ENCODE results near the gene PPP2R5E. TPM values are rescaled to one million over a fixed set of nuclear protein-coding genes. Genes with fewer than 3 reads are reported as not detected.

Gene PPP2R5E
- total RNA-seq, 3 donors from 2014 or later = 23.0 to 29.9 (median 23.6) TPM

DNA sequence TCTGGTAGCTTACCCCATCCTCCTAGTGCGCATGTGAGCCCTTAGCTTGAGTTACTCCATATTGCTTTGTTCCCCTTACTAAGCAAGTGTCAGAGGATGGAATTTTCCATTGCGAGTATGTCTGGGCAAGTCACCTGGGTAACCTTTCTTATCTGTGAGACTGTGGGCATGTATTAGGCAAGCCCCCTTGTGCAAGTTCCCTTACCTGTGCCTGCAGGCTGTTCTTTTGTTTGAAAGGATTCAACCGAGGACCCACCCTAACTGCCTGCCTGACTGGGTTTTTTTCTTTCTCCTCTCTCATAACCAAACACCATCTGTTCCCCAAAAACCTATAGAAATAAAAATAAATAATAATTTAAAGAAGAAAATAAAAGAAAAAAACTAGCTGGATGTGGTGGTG is 22.3 kb upstream of the PPP2R5E start:
- Histone ChIP-seq H3K4me3 (no peak overlapping the region), H3K9me3 (no peaks in the 10 kb centered on the region), H3K27ac (no peak overlapping the region), H3K36me3 (no peaks in the 10 kb centered on the region), H3K4me1 (no peaks in the 10 kb centered on the region), H3K27me3 (no peaks in the 10 kb centered on the region)
- intact Hi-C loops (cut with DNase I; ENCODE audit: low total_unique reads) = no loop called here
- DNase-seq (ENCODE audit: low spot score in 2 of 2) = no peak
- TF ChIP-seq POLR2A (IDR thresholded peaks at IDR 0.05) (no peak), POLR2AphosphoS5 (IDR thresholded peaks at IDR 0.05) (no peak), CTCF (IDR thresholded peaks at IDR 0.05) (no peak)

DNA sequence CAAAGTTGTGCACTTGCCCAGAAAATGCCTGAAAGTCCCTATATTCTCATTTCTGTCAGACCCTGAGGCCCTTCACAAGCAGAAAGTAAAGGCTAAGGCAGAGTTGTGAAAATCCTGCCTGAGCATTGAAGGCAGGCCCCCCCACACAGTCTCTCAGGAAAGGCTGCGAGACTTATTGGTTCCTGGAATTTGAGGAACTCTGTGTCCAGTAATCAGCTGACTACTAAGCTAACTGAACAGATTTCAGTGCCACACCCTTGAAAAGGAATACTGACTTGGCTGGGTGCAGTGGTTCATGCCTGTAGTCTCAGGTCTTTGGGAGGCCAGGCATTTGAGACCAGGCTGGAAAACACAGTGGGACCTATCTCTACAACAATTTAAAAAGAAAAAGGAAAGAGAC is 21.1 kb upstream of the PPP2R5E start:
- H3K9me3 ChIP-seq = no peaks in the 10 kb centered on the region
- no peak overlapping the region for H3K4me3 ChIP-seq
- DNase-seq (ENCODE audit: low spot score in 2 of 2) = no peak
- H3K27me3 ChIP-seq = no peaks in the 10 kb centered on the region
- H3K27ac ChIP-seq = no peak overlapping the region
- no peaks in the 10 kb centered on the region for H3K4me1 ChIP-seq
- H3K36me3 ChIP-seq = no peaks in the 10 kb centered on the region
- intact Hi-C loops (cut with DNase I; ENCODE audit: low total_unique reads) = no loop called here
- no peak for TF ChIP-seq POLR2A (IDR thresholded peaks at IDR 0.05)
- no peak for TF ChIP-seq POLR2AphosphoS5 (IDR thresholded peaks at IDR 0.05)
- TF ChIP-seq CTCF (IDR thresholded peaks at IDR 0.05) = no peak

DNA sequence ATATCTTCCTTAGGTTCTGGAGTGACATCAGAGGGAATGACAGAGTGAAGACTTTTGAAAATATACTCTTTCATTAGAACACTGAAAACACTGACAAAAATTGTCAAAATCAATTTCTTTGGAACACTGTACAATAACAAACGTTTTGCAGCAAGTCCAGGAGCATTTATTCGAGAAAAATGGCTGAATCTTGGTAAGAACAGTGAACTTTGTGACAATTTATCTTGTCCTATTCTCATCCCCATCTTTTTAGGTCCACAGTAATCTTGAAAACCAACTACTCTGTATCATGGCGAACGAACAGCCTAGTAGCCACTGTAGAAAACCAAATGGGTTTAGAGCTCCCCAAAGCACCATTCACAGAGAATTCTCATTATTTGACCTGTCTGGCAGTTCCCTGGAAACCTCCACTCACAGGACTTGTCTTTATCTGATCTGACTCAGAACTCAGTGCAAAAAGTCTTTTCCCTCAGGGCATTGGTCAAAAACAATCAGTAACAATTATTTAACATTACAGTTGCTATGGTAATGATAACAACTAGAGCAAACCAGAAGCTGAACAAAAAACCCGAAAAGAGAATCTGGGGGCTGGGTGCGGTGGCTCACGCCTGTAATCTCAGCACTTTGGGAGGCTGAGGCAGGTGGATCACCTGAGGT is 20.3 kb upstream of the PPP2R5E start:
- Histone ChIP-seq H3K36me3 (no peaks in the 10 kb centered on the region), H3K4me1 (no peaks in the 10 kb centered on the region), H3K4me3 (no peak overlapping the region), H3K9me3 (no peaks in the 10 kb centered on the region), H3K27ac (no peak overlapping the region), H3K27me3 (no peaks in the 10 kb centered on the region)
- DNase-seq (ENCODE audit: low spot score in 2 of 2) = no peak
- TF ChIP-seq CTCF (IDR thresholded peaks at IDR 0.05) = no peak
- no peak for TF ChIP-seq POLR2AphosphoS5 (IDR thresholded peaks at IDR 0.05)
- TF ChIP-seq POLR2A (IDR thresholded peaks at IDR 0.05) = no peak
- intact Hi-C loops (cut with DNase I; ENCODE audit: low total_unique reads) = no loop called here

GRCh38 chr14:63562405-63562804 is 19.2 kb upstream of the PPP2R5E start:
- no peaks in the 10 kb centered on the region for H3K9me3 ChIP-seq
- H3K27ac ChIP-seq = no peak overlapping the region
- TF ChIP-seq POLR2A (IDR thresholded peaks at IDR 0.05) (no peak), POLR2AphosphoS5 (IDR thresholded peaks at IDR 0.05) (no peak), CTCF (IDR thresholded peaks at IDR 0.05) (no peak)
- intact Hi-C loops (cut with DNase I; ENCODE audit: low total_unique reads) = no loop called here
- H3K4me3 ChIP-seq = no peak overlapping the region
- H3K27me3 ChIP-seq = no peaks in the 10 kb centered on the region
- no peaks in the 10 kb centered on the region for H3K36me3 ChIP-seq
- H3K4me1 ChIP-seq = no peaks in the 10 kb centered on the region
- no peak for DNase-seq (ENCODE audit: low spot score in 2 of 2)

GRCh38 chr14:63555572-63555971 is 12.4 kb upstream of the PPP2R5E start:
- H3K4me3 ChIP-seq = no peak overlapping the region
- H3K4me1 ChIP-seq = no peaks in the 10 kb centered on the region
- H3K27me3 ChIP-seq = no peaks in the 10 kb centered on the region
- no peaks in the 10 kb centered on the region for H3K36me3 ChIP-seq
- intact Hi-C loops (cut with DNase I; ENCODE audit: low total_unique reads) = no loop called here
- no peaks in the 10 kb centered on the region for H3K9me3 ChIP-seq
- no peak for TF ChIP-seq POLR2A (IDR thresholded peaks at IDR 0.05)
- no peak for TF ChIP-seq CTCF (IDR thresholded peaks at IDR 0.05)
- no peak for TF ChIP-seq POLR2AphosphoS5 (IDR thresholded peaks at IDR 0.05)
- H3K27ac ChIP-seq = no peak overlapping the region
- DNase-seq (ENCODE audit: low spot score in 2 of 2) = no peak

All from breast epithelium (tissue), 4 donors.